Coronary artery (tissue), 2 donors: ENCODE measurements around the gene PSMG1.

Experiments used
- DNase-seq: peaks from one replicate; pipeline ENCODE4 v3.0.0-alpha.2; 2017; ENCODE audit warnings: low spot score
- H3K27ac ChIP-seq, 2 donors: fragments of 200-600 bp; sonication (generic); one replicate each; pipeline ENCODE4 v1.5.1; 2016 to 2019
- H3K4me3 ChIP-seq: fragments of 200-600 bp; sonication (generic); 2 replicates; pipeline ENCODE4 v1.5.1; 2016; ENCODE audit warnings: mild to moderate bottlenecking, moderate library complexity
- CTCF ChIP-seq: fragments of 200-600 bp; sonication (generic); IDR thresholded peaks from one replicate; pipeline ENCODE4 v1.5.1; 2019; ENCODE audit warnings: antibody characterized with exemption

The PSMG1 gene

DNA sequence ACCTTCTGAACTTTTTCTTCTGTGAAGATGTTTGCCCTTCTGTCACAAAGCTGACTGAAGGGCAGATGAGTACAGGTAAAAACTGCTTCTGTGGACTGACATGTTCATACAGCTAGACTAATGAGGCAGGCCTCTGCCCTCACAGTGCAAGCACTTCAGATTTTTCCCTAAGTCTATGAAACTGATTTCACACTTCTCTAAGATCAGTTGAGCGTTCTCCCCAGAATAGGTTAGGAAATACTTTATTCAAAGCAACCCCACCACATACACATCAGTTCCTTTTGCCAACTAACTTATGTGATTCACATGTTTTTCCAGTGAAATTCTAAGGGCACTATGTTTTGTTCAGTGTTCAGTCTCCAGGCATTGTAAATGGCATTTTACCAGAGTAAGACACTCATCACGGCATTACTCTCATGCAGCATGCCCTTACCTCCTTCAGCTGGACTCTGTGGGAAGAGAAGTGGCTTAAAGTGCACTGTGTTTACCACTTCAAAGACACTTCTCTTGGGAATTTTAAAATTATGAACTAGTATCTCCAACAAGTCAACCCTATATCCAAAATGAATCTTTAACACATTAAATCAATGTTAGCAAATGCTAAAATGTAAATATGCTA is 5.4 kb upstream of the PSMG1 start:
- no peak overlapping the region for H3K27ac ChIP-seq
- DNase-seq: no peak
- H3K4me3 ChIP-seq: no peak overlapping the region
- no peak for TF ChIP-seq CTCF

DNA sequence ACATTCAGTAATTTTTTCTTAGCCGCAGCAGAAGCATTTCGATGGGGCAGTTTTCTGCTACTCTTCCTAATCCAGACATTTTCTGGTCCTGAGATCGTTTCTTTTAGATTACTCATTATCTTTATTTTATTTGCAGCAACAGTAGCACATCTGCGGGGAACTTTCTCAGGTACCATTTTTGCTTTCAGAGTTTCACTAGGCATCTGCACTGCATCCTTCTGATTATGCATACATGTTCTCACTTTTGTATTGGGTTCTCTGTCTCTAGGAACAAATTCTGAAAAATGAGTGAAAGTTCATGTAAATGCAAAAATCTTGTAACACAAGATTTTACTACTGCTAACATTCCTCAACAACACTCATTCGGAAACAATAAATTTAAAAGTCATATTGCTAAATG is 3.9 kb upstream of the PSMG1 start:
- Histone ChIP-seq H3K4me3 (no peak overlapping the region), H3K27ac (no peak overlapping the region)
- no peak for DNase-seq
- TF ChIP-seq CTCF: no peak

GRCh38 chr21:39186676-39187075 is 3.4 kb upstream of the PSMG1 start:
- TF ChIP-seq CTCF: no peak
- H3K4me3 ChIP-seq: no peak overlapping the region
- no peak for DNase-seq
- no peak overlapping the region for H3K27ac ChIP-seq

GRCh38 chr21:39185157-39185556 is 1.9 kb upstream of the PSMG1 start:
- Histone ChIP-seq H3K4me3 (no peak overlapping the region), H3K27ac (no peak overlapping the region)
- TF ChIP-seq CTCF: no peak
- no peak for DNase-seq

- TF ChIP-seq CTCF: no peak
- no peak for DNase-seq
These were observed 1.1 kb upstream of the PSMG1 start for GRCh38 chr21:39184050-39184980.

DNA sequence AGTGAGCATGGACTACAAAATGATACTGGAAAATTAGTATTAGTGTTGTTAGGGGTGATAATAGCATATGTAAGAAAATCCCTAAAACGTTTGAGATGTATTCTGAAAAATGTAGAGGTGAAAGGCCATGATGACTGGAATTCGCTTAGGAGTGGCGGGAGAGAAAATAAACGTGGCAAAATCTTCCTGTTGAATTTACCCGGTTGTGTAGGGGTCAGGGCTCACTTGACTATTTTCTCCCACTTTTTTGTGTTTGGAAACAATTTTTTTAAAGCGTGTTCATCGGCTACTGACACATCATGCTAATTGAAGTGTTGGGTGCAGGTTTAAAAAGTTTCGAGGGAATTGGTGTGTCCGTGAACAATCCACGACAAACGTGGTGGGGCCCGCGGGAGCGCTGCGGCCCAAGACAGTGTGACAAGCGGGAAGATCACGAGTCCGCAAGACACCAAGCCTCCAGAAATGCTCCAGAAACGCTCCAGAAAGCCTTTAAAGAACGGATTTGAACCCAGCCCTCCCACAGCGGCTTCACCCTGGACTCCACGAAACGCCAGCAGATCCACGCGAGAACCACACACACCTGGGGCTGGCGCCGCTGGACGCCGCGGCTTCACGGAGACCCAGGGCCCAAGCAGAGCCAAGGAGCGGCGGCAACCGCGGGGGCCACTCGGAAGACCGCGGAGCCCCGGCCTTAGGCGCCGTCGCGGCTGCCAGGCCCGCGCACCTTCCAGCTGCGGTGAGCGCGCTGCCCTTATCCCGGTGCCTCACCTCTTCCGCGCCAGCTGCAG is 573 bp downstream of the PSMG1 start:
- DNase-seq: no peak
- Histone ChIP-seq H3K27ac (peak overlapping the region; percentile 87 to 94), H3K4me3 (peak overlapping the region; percentile 97)
- no peak for TF ChIP-seq CTCF

More at GRCh38 chr21:39184050-39184980, 1.1 kb upstream of the PSMG1 start:
- peak overlapping the region; percentile 97 for H3K4me3 ChIP-seq
- peak overlapping the region; percentile 87 to 94 for H3K27ac ChIP-seq
